ENCODE results near the gene CPEB3.

GRCh38 chr10:92001995-92002394 lies 288.9 kb downstream of the CPEB3 start:
- TF ChIP-seq CTCF (conservative IDR thresholded peaks at IDR 0.05; ENCODE audit: low read length) (no peak), EZH2phosphoT487 (IDR thresholded peaks at IDR 0.05; ENCODE audit: borderline replicate concordance, low read depth, low read length) (no peak)
